ENCODE results near the gene MSI1. TPM values are rescaled to one million over a fixed set of nuclear protein-coding genes. Genes with fewer than 3 reads are reported as not detected.

MSI1 gene
- total and polyA plus RNA-seq, 2 of the 13 experiments (the other 11 are each of a cell fraction or from before 2014, with no cell fraction given), result 0.09 to 0.46 TPM

DNA sequence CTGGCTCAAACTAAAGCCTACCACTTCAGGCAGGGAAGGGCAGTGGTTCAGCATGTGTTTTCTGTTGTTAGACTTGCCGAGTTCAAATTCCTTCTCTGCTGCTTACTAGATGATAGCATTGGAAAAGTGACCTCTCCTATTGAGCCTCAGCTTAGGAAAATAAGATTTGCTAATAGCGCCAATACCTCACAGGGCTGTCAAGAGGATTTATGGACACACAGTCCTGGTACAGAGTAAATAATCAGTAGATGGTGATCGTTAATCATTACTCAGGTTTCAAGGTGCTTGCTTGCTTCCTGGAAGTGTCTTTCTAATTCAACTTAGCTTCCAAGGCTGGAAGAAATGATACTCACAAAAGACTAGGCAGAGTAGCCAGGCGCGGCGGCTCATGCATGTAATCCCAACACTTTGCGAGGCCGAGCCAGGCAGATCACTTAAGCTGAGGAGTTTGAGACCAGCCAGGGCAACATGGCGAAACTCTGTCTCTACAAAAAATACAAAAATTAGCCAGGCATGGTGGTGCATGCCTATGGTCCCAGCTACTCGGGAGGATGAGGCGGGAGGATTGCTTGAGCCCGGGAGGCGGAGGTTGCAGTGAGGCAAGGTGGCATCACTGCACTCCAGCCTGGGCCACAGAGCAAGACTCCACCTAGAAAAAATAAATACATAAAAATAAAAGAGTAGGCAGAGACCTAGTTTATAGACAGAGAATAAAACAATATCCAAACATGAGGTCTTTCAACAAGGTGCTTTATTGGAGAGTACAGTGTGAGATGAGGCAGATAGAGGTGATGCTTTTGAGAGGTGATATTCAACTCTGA lies 47.4 kb downstream of the MSI1 start (continued):
- TF ChIP-seq ETV5 (CRISPR knock-in tag; IDR thresholded peaks at IDR 0.05; ENCODE audit: borderline replicate concordance), result no peak
- TF ChIP-seq RNF219 (CRISPR knock-in tag; IDR thresholded peaks at IDR 0.05), result no peak
- TF ChIP-seq CCAR2 (optimal IDR thresholded peaks at IDR 0.05; ENCODE audit: low read depth, low read length), result no peak
- peak; percentile 19; the same call in 1 of the 2 replicates for TF ChIP-seq TFDP1 (CRISPR knock-in tag; IDR thresholded peaks at IDR 0.05; ENCODE audit: borderline replicate concordance)
- no peak for TF ChIP-seq NFAT5 (CRISPR knock-in tag; IDR thresholded peaks at IDR 0.05)
- no peak for TF ChIP-seq RFXANK (CRISPR knock-in tag; IDR thresholded peaks at IDR 0.05)
- no peak for TF ChIP-seq ZNF563 (CRISPR knock-in tag; IDR thresholded peaks at IDR 0.05)
- no peak for TF ChIP-seq U2AF1 (optimal IDR thresholded peaks at IDR 0.05; ENCODE audit: low read depth, low read length)
- TF ChIP-seq YY1 (IDR thresholded peaks at IDR 0.05; ENCODE audit: insufficient read depth, insufficient replicate concordance, low read depth, low read length), result no peak
- no peak for TF ChIP-seq SNAPC2 (CRISPR knock-in tag; IDR thresholded peaks at IDR 0.05)
- TF ChIP-seq CHD2 (IDR thresholded peaks at IDR 0.05; ENCODE audit: low read depth, low read length), result no peak
- TF ChIP-seq HMGXB3 (CRISPR knock-in tag; IDR thresholded peaks at IDR 0.05; ENCODE audit: borderline replicate concordance), result 0 out of 2 replicates have a peak, but pooled peaks have one; percentile 31
- TF ChIP-seq ZNF230 (CRISPR knock-in tag; IDR thresholded peaks at IDR 0.05), result no peak
- TF ChIP-seq ZNF891 (CRISPR knock-in tag; IDR thresholded peaks at IDR 0.05), result no peak
- TF ChIP-seq DNMT3B (CRISPR knock-in tag; conservative IDR thresholded peaks at IDR 0.05), result no peak
- no peak for TF ChIP-seq JARID2 (CRISPR knock-in tag; IDR thresholded peaks at IDR 0.05; ENCODE audit: insufficient replicate concordance)
